Measurements from ENCODE around the gene MAN1C1. TPM values are rescaled to one million over a fixed set of nuclear protein-coding genes. Genes with fewer than 3 reads are reported as not detected.

MAN1C1 gene
- total and polyA plus RNA-seq, 7 donors = 1.8 to 6.7 (median 2.0) TPM

DNA sequence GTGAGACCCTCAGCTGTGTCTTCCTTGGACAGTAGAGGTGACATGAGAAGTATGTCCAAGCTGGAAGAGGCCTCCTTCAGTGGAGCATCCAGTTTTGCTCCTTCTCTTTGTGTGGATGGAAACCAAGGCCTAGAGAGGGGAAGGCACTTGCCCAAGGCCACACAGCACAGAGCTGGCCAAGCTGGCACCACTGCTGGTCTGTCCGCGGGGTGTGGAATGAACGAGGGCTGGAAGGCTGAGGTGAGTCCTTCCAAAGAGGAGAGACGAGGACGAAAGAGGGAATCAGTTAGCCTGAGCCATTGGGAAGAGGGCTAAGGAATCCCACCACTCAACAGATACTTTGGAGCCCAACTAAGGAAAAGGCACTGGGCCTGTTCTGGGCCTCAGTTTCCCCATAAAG is 155.6 kb downstream of the MAN1C1 start:
- H3K4me3 ChIP-seq = no peak overlapping the region
- peak overlapping the region; percentile 64 for H3K27ac ChIP-seq
- ATAC-seq (peak in 1 of 4 donors; percentile 11), DNase-seq (no peak)
- H3K4me1 ChIP-seq = peaks cover 19% of the 10 kb centered on the region
- TF ChIP-seq CTCF (IDR thresholded peaks at IDR 0.05) = no peak
- intact Hi-C loops (cut with DNase I) = no loop called here
- H3K9me3 ChIP-seq = no peaks in the 10 kb centered on the region
- 80 to 98% (median 91%) methylated on average over 5 of the region's 5 CpGs for WGBS, 3 donors
- H3K27me3 ChIP-seq (ENCODE audit: insufficient read depth in 3 of 3, low read length in 2 of 3) = no peaks in the 10 kb centered on the region
- no peaks in the 10 kb centered on the region for H3K36me3 ChIP-seq (ENCODE audit: insufficient read depth in 1 of 2, low read depth in 1 of 2)

- WGBS, 3 donors = 77 to 87% (median 79%) methylated on average over 5 of the region's 5 CpGs
- TF ChIP-seq CTCF (IDR thresholded peaks at IDR 0.05) = no peak
- no peak overlapping the region for H3K4me3 ChIP-seq
- DNase-seq = no peak
- H3K36me3 ChIP-seq (ENCODE audit: insufficient read depth in 1 of 2, low read depth in 1 of 2) = no peaks in the 10 kb centered on the region
- peaks cover 19% of the 10 kb centered on the region for H3K4me1 ChIP-seq
- H3K27me3 ChIP-seq (ENCODE audit: insufficient read depth in 3 of 3, low read length in 2 of 3) = no peaks in the 10 kb centered on the region
- peak; percentile 52 to 78 (median 72) for ATAC-seq
- no peaks in the 10 kb centered on the region for H3K9me3 ChIP-seq
- intact Hi-C loops (cut with DNase I) = no loop called here
- H3K27ac ChIP-seq = peak overlapping the region; percentile 64
Observed at GRCh38 chr1:25772692-25773245, 156.2 kb downstream of the MAN1C1 start.

DNA sequence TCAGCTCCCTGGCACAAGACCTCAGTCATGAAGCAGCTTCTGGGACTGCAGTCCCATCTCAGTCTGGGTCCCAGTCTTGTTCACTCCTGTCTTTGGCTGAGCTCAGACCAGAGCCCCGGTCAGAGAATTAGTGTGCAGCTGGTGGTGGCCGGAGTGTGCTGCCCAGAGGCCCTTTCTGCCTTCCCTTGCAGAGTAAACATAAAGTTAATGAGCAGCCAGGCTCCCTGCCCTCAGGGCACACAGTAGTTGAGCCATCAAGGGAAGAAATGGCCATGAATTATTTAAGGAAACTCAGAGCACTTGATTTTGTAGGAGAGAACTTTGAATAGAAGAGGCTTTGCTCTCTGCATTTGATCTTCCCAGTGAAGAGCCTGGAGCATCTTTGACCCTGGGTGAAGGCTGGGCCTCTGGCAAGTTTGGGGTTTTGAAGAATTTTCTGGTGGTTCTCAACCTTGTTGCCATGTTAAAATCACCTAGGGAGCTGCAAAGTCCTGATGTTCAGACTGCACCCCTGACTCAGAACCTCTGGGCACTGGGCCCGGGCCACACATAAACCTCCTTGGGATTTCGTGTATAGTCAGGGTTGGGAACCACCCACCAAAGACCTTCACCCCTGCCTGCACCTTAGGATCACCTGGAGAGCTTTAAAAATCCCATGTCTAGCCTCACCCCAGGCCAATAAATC is 157.0 kb downstream of the MAN1C1 start:
- DNase-seq = no peak
- Histone ChIP-seq H3K36me3 (ENCODE audit: insufficient read depth in 1 of 2, low read depth in 1 of 2) (no peaks in the 10 kb centered on the region), H3K4me1 (peaks cover 19% of the 10 kb centered on the region), H3K27ac (no peak overlapping the region), H3K4me3 (no peak overlapping the region), H3K9me3 (no peaks in the 10 kb centered on the region), H3K27me3 (ENCODE audit: insufficient read depth in 3 of 3, low read length in 2 of 3) (no peaks in the 10 kb centered on the region)
- no peak for ATAC-seq
- 74 to 86% (median 82%) methylated on average over 4 of the region's 4 CpGs for WGBS, 3 donors
- intact Hi-C loops (cut with DNase I) = no loop called here
- TF ChIP-seq CTCF (IDR thresholded peaks at IDR 0.05) = no peak

GRCh38 chr1:25774206-25774803 is 157.7 kb downstream of the MAN1C1 start:
- Histone ChIP-seq H3K4me3 (no peak overlapping the region), H3K36me3 (ENCODE audit: insufficient read depth in 1 of 2, low read depth in 1 of 2) (no peaks in the 10 kb centered on the region), H3K4me1 (peaks cover 19% of the 10 kb centered on the region), H3K9me3 (no peaks in the 10 kb centered on the region), H3K27me3 (ENCODE audit: insufficient read depth in 3 of 3, low read length in 2 of 3) (no peaks in the 10 kb centered on the region), H3K27ac (no peak overlapping the region)
- no peak for TF ChIP-seq CTCF (IDR thresholded peaks at IDR 0.05)
- DNase-seq (no peak), ATAC-seq (no peak)
- WGBS, 3 donors = 82 to 86% (median 84%) methylated on average over 13 of the region's 13 CpGs
- intact Hi-C loops (cut with DNase I) = no loop called here

Measured in psoas muscle (tissue), 8 donors.